DLD1 (cell line): ENCODE results near the gene MYF6.
"Not testable (repeated sequence)": the region's sequence is repeated elsewhere in the genome, so short reads cannot be mapped to it uniquely, and the experiment has no call there.

Experiments
- in situ Hi-C: cut with HindIII; loops from 2 replicates; pipeline ENCODE4 v1.10.0; 2017; ENCODE audit warnings: low sequenced_read_pairs

MYF6 gene

DNA sequence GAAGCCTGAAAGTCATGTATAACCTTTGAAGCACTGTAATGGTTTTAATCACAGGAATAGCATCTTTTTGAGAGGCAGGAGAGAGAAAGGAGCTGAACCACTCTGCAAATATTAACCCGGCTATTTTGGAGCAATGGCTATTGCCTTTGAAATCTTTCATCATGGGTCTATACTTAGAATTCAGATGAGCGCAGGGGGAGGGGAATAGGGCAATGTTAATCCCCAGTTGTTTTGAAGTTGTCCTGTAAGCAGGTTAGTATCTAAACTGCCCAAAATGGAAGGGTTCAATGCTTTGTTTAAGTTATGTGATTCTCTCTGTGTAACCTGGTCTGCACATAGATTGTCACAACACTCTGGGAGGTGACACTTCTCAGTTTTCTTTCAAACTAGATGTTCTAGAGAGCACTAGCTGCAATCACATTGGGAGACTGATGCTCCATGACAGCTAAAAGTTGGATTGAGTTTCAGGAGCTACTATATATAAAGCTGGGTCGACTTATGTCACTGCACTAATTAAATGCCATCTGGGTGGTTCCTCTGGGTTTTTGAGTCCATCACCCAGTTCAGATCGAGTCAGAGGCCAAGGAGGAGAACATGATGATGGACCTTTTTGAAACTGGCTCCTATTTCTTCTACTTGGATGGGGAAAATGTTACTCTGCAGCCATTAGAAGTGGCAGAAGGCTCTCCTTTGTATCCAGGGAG, at the start of gene MYF6:
MYF6 (plus strand) TSS at position 509 of the 704 bp plus-strand sequence; CDS start at position 595, 86 bp downstream.
- in situ Hi-C loops: no loop called here

DNA sequence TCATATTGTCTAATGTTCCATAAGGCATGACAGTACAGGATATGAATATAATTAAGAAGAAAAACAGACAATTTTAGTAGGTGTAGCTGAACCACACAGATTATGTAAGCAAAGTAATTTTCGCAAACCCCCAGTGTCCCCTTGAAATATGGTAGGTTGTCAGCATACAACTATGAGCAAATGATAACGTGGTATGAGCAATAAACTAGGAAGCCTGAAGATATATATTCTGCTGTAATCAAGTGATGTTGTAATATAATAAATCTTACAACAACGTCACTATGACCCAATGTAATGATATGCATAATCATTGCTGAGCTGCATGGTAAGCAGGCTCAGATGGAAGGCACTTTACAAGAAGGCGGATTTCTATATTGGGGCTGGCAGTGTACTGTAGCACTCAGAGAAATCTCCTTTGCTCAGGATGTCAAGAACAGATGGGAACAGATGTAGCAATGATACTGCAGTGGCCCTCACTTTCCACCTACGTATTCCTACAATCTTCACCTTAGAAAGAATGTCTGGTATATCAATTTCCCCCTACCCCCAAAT, 47.8 kb upstream of the MYF6 start:
- in situ Hi-C loops: no loop called here

GRCh38 chr12:80662586-80662985, 44.8 kb upstream of the MYF6 start:
- in situ Hi-C loops: no loop called here

DNA sequence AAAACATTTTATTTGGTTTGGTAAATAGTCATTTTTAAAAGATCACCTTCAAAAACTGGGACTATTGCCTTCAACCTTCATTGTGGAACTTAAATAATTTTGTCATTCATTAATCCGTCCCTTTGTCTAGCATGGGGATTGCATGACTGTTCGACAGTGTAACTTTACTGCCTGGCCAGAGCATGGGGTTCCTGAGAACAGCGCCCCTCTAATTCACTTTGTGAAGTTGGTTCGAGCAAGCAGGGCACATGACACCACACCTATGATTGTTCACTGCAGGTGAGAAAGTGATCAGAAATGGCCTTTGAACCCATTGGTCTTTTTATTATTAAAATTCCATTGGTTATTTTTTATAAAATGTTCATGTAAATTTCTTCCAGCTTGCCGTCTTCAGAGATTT, 37.2 kb upstream of the MYF6 start:
- in situ Hi-C loops: no loop called here

GRCh38 chr12:80676042-80676636, 31.3 kb upstream of the MYF6 start:
- in situ Hi-C loops: not testable (repeated sequence)

DNA sequence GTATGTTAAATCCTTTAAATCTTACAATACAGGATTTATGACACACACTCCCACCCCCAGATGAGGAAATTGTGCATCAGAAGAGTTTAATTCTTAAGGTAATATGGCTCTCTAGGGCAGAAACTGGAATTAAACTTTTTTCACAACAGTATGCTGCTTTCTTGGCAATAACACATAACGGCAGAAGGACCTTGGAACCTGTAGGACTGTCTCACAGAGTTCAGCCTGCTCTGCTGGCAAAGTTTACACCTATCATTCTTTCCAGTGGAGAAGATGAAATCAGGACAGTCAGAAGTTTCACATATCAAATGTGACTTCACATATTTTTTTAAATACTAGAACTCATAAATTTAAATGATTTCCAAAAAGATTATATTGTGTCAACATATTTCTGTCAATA, 30.6 kb upstream of the MYF6 start:
- in situ Hi-C loops: no loop called here

DNA sequence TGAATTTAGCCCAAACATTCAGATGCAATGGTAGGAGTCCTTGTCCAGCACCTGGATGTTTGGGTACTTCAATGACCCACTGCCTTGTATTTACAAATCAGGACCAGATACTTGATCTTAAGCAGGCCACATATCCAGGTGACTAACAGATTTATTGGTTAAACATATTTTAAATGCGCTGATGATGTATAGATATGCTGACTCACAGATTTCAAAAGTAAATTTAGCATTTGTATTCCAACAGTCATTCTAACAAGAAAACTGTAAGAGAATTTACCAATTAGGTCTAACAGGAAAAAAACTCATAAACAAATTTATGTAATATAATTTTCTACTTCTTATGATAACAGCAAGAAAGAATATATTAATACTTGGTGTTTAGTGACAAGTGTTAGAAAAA, 29.4 kb upstream of the MYF6 start:
- in situ Hi-C loops: no loop called here

DNA sequence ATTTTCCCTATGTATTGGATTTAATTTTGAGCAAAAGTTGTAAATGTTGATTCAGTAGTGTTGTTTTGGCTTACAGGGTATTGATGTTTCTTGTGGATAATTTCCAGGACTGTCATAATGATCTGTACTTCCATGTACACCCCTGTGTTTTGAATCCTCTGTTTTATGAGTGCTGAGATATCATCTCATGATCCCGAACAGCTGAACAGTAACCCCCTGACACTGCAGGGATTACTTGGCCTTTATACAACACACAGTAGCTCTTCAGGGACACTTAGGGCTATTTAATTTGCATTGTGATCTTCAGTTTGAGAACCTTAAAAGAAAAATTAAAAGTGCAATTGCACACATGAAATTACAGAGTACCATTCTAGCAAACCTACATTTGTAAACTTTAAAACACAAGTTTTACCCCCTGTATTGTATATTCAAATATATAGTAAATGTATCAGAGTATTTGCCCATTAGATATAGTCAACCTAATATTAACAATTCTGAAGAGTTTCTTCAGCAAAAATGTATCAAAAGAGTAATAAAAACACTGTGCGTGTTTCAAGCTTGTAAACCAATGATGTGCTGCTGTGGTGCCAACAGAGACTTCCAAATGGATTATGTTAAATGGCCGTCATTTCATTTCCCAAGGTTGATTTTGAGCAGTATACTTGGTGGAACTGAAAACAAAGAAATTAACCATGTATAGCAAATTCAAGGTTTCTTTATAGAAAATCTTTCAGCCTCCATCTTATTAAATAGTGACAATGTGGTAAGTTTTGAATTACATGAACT, 27.9 kb upstream of the MYF6 start:
- in situ Hi-C loops: no loop called here

DNA sequence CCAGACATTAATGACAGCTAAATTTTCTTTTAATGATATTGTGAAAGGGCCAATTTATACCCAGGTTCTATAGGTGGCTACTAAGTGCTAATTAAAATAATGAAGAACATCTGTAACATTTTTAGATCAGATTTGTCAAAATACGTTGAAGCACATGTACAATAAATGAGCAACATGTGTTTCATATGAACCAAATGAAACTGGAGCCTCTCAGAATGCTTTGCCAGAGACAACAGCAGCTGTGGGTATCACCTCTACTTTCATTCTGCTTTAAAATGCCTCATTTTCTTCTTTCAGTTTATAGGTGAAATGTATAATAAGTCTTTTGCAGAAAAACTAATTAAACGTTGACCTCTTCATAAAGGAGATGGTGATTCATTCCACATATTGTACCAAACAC, 26.1 kb upstream of the MYF6 start:
- in situ Hi-C loops: no loop called here

GRCh38 chr12:80681786-80682185, 25.6 kb upstream of the MYF6 start:
- in situ Hi-C loops: no loop called here

GRCh38 chr12:80684077-80684495, 23.3 kb upstream of the MYF6 start:
- in situ Hi-C loops: no loop called here

DNA sequence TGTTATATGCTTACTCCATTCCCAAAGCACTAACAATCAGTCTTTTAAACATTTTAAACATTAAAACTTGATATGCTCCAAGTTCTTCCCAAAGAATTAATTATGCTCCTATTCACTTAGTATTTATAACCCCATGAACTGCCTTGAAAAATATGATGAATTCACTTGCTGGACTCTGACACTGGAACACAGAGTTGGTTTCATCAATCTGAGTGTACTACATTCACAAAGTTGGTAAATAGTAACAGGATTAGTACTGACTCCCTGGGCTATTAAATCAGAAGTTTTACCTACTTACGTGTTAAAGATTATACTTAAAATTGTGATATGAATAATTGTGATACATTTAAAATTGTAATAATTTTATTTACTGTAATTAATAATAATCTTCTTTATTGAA, 17.3 kb upstream of the MYF6 start:
- in situ Hi-C loops: no loop called here

DNA sequence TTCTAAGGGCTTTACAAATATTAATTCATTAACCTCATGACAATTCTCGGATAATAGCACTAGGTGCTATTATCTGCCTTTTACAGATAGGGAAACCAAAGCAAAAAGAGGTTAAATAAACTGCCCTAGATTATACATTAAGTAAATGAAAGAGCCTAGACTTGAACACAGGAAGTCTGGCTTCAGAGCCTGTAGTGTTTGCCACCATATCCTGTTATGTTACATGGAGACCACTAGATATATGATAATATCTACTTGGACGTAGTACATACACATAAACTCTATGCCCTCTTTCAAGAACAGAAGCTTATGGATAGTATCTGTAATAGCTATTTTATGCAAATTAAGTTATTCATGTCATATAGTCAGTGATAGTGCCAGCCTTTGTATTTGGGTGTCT, 16.9 kb upstream of the MYF6 start:
- in situ Hi-C loops: no loop called here

DNA sequence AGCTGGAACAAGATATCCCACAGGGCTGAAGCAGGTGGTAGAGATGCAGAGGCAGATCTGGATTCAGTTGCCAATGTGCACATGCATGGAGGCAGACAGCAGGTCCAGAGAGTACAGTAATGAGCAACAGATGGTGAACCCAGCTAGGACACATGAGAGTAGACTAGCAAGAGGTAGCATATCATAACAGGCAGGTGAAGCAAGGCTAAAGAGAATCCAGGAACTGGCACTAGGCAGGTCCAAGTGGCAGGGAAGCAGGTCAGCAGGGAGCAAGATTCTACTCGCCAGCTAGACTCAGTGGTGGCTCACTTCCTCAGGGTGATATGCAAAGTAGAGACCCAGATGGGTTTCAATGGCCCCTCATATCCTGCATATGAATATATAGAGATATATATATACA, 15.3 kb upstream of the MYF6 start:
- in situ Hi-C loops: no loop called here

DNA sequence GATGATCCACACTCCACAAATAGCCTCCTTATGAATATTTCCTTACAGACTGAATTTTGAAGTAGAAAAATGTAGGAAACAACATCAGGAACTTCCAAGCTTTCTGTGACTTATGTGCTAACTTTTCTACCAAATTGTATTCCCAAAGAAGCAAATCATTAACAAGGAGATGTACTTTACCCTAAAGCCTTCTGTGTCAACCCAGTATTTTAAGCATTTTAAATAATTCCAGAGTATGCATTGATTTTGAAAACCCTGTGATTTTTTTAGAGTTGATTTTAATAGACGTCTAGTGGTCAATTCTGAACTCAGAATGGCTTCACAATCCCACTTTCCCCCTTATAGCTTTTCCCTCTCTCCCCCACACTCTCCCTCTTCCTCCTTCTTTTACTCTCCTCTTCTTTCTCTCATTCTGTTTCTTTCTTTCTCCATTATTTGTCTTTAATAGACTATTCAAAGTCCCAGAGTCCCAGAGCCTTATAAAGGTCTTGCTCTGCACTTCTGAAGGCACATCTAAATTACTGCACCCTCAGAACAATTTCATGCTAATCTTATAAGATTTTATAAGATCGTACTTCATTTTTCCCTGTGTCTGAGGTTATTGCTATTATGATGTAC, 10.1 kb upstream of the MYF6 start:
- in situ Hi-C loops: no loop called here

DNA sequence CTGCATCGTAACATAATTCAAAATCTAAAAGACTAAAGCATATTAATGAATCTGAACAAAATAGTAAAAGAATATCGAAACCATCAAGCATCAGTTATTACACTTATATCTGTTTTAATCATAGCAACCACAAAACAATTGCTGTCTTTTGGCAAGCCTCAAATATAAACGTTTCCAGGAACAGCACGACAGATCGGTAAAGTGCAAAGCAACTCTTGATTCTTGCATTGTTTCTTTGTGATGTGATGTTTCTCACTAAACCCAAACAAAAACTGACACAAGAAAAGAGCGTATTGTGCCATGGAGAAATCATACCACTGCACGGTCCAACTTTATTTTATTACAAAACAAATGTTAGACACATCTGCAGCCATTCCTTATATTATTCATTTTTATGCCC, 9.2 kb upstream of the MYF6 start:
- in situ Hi-C loops: no loop called here

- in situ Hi-C loops: no loop called here
Measured at GRCh38 chr12:80698847-80699542, 8.4 kb upstream of the MYF6 start.

DNA sequence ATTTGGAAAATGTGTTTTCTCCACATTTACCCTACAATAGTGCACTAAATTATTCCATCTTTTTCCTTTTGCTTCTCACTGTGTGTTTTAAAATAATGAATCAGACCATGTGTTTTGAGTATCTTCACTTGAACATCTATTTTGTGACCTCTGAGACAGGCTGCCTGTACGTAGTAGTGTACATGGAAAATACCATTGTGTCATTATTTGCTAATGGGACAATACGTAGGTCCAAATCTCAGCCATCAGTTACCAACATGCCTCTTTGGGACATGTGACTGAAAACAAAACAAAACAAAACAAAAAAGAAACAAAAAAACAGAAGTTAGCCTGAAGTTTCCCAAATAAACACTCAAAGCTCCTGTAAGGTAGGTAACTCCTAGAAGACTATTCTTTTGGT, 7.1 kb upstream of the MYF6 start:
- in situ Hi-C loops: no loop called here

GRCh38 chr12:80701388-80701787, 6.0 kb upstream of the MYF6 start:
- in situ Hi-C loops: no loop called here

GRCh38 chr12:80702889-80703805, 4.3 kb upstream of the MYF6 start:
- in situ Hi-C loops: no loop called here
